K562 (cell line): Measurements from ENCODE around the gene CLEC4F. TPM values are rescaled to one million over a fixed set of nuclear protein-coding genes. Genes with fewer than 3 reads are reported as not detected.

Source experiments
- BMI1 ChIP-seq: fragments of 150-350 bp; IDR thresholded peaks from 2 replicates; pipeline ENCODE4 v1.6.1; 2014; ENCODE audit warnings: low read length
- BRCA1 ChIP-seq, 2 experiments: fragments of 450-650 bp in 1 of 2; sonication (generic) in 1 of 2; formaldehyde crosslinking in 1 of 2; IDR thresholded peaks; 2 replicates each; pipeline versions ENCODE4 v1.5.0 to v1.6.1; 2017 to 2020; ENCODE audit warnings: mild to moderate bottlenecking in 1 of 2, missing genetic modification reagents in 1 of 2
- BRD9 ChIP-seq: fragments of 450-650 bp; IDR thresholded peaks from 2 replicates; pipeline ENCODE4 v1.6.1; 2018; ENCODE audit warnings: low read depth; ENCODE audit not compliant: partially characterized antibody
- CHD2 ChIP-seq: IDR thresholded peaks from 2 replicates; pipeline ENCODE4 v1.6.1; 2011; ENCODE audit warnings: low read depth, low read length
- DEAF1 ChIP-seq: fragments of 450-650 bp; formaldehyde crosslinking; IDR thresholded peaks from 2 replicates; pipeline ENCODE4 v1.4.0; 2020; ENCODE audit warnings: mild to moderate bottlenecking, moderate library complexity
- NONO ChIP-seq, 2 experiments: fragments of 200-400 bp in 1 of 2; fragments of 450-650 bp in 1 of 2; formaldehyde crosslinking in 1 of 2; IDR thresholded peaks; 2 replicates each; pipeline ENCODE4 v1.6.1; 2017; ENCODE audit warnings: low read depth in 2 of 2, mild to moderate bottlenecking in 2 of 2, moderate library complexity in 2 of 2, low read length in 1 of 2
- RCOR1 ChIP-seq, 2 experiments: IDR thresholded peaks; 2 replicates each; pipeline ENCODE4 v1.6.1; 2012; ENCODE audit warnings: low read depth in 2 of 2, low read length in 2 of 2, borderline replicate concordance in 1 of 2, improper control_type of control experiment in 1 of 2
- RHOXF2B ChIP-seq: fragments of 250-450 bp; sonication (Bioruptor Pico); conservative IDR thresholded peaks from 2 replicates; pipeline ENCODE4 v1.5.1; 2021
- SIRT6 ChIP-seq: IDR thresholded peaks from one replicate; pipeline ENCODE4 v1.6.1; 2012; ENCODE audit warnings: low read depth, mild to moderate bottlenecking, control low read depth, inconsistent platforms, low read length, moderate library complexity
- SREBF1 ChIP-seq: fragments of 150-350 bp; IDR thresholded peaks from 2 replicates; pipeline ENCODE4 v1.6.1; 2014; ENCODE audit warnings: antibody characterized with exemption, low read depth, low read length, borderline replicate concordance
- TAF9B ChIP-seq: fragments of 450-650 bp; IDR thresholded peaks from 2 replicates; pipeline ENCODE4 v1.6.1; 2018; ENCODE audit warnings: mild to moderate bottlenecking; ENCODE audit not compliant: partially characterized antibody
- TCF7 ChIP-seq: sonication (generic); IDR thresholded peaks from 2 replicates; pipeline ENCODE4 v1.6.1; 2016; ENCODE audit warnings: antibody characterized with exemption, borderline replicate concordance
- U2AF2 ChIP-seq: fragments of 200-400 bp; formaldehyde crosslinking; optimal IDR thresholded peaks from 2 replicates; pipeline ENCODE3; 2017; ENCODE audit warnings: low read depth, mild to moderate bottlenecking, low read length
- ZNF184 ChIP-seq: sonication (generic); formaldehyde crosslinking; IDR thresholded peaks from 2 replicates; pipeline ENCODE4 v1.5.0; 2020; ENCODE audit warnings: missing genetic modification reagents
- polyA plus RNA-seq, 8 experiments: library from polyadenylated mRNA; depleted of rRNA in 4 of 8; stranded (reverse) in 5 of 8; unstranded in 3 of 8; fragments of >200 nt; fragmentation: Nextera tagmentation in 2 of 8; fragmentation: Illumina TruSeq in 1 of 8; extraction: Ambion mirVana in 2 of 8; extraction: Trizol in 1 of 8; gene quantifications; 2 replicates each; pipeline versions ENCODE4 v1.2.1 to v1.2.3, GENCODE V29; 2011 to 2014; ENCODE audit warnings: inconsistent platforms in 1 of 8, missing spikeins in 1 of 8
- total RNA-seq, 7 experiments: library from RNA; depleted of rRNA in 6 of 7; stranded (reverse); fragments of >200 nt in 6 of 7; fragmentation: Illumina TruSeq in 2 of 7; extraction: Trizol in 2 of 7; gene quantifications; 2 replicates each; pipeline versions ENCODE4 v1.2.1 to v1.2.3, GENCODE V29; 2011 to 2021; ENCODE audit warnings: low replicate concordance in 1 of 7
- TF ChIP-seq, protein P1 (sequence below), 3 experiments: fragments of 200-800 bp in 1 of 3; fragments of 250-450 bp in 1 of 3; fragments of 450-650 bp in 1 of 3; sonication (Bioruptor Pico) in 1 of 3; sonication (Bioruptor generic) in 1 of 3; formaldehyde crosslinking in 1 of 3; IDR thresholded peaks; 2 replicates each; pipeline versions ENCODE4 v1.6.1 to v1.8.0; 2016 to 2022; ENCODE audit warnings: mild to moderate bottlenecking in 2 of 3, missing genetic modification characterization in 2 of 3, missing compliant biosample characterization in 1 of 3, moderate library complexity in 1 of 3
- TF ChIP-seq, protein P2 (sequence below): sonication (generic); formaldehyde crosslinking; IDR thresholded peaks from 2 replicates; pipeline ENCODE4 v1.8.0; 2022; ENCODE audit warnings: mild to moderate bottlenecking, missing genetic modification reagents
- TF ChIP-seq, protein P3 (sequence below): fragments of 250-450 bp; sonication (Bioruptor Pico); IDR thresholded peaks from 2 replicates; pipeline ENCODE4 v1.8.0; 2021; ENCODE audit warnings: moderate library complexity, mild to moderate bottlenecking, inconsistent platforms

Gene CLEC4F
- total and polyA plus RNA-seq, 9 of the 15 experiments (the other 6 are each of a cell fraction or from before 2014, with no cell fraction given) = not detected

DNA sequence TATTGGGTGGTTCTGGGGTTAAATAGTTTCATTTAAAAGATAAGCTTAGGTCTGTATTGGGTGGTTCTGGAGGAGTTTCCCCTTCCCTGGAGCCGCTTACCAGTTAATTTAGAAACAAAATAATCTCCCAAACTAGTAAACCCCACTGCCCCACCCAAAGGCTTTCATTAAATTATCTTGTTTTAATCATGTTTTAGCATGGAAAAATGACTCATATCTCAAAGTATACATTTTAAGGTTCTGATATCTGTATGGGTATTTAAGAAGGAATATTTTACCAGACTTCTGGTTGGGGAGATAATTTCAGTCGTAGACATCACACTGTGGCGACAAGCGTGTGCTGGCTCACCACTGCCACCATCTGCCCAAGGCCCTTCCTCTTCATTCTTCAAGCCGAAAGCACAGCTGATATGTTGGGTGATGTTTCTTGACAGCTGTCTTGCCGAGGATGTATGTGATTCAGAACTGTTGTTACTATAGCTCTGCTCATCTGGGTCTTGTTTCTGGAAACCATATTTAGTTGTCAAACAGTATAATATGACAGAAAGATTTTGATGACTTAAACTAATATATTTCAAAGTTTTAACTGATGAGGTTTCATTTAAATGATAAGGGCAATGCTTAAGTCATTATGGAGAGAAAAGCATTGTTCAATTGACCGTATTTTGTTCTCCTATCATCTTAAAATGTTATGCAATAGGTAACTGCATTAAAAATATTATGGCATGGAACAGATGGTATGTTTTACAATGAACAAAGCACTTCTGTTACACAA, 35.1 kb downstream of the CLEC4F start (continued):
- TF ChIP-seq, protein P1, sequence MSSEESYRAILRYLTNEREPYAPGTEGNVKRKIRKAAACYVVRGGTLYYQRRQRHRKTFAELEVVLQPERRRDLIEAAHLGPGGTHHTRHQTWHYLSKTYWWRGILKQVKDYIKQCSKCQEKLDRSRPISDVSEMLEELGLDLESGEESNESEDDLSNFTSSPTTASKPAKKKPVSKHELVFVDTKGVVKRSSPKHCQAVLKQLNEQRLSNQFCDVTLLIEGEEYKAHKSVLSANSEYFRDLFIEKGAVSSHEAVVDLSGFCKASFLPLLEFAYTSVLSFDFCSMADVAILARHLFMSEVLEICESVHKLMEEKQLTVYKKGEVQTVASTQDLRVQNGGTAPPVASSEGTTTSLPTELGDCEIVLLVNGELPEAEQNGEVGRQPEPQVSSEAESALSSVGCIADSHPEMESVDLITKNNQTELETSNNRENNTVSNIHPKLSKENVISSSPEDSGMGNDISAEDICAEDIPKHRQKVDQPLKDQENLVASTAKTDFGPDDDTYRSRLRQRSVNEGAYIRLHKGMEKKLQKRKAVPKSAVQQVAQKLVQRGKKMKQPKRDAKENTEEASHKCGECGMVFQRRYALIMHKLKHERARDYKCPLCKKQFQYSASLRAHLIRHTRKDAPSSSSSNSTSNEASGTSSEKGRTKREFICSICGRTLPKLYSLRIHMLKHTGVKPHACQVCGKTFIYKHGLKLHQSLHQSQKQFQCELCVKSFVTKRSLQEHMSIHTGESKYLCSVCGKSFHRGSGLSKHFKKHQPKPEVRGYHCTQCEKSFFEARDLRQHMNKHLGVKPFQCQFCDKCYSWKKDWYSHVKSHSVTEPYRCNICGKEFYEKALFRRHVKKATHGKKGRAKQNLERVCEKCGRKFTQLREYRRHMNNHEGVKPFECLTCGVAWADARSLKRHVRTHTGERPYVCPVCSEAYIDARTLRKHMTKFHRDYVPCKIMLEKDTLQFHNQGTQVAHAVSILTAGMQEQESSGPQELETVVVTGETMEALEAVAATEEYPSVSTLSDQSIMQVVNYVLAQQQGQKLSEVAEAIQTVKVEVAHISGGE (CRISPR knock-in tag; IDR thresholded peaks at IDR 0.05) = no peak
- TF ChIP-seq CHD2 (no peak), TAF9B (peak; percentile 38), BRD9 (no peak), ZNF184 (no peak), U2AF2 (no peak), BRCA1 (IDR thresholded peaks at IDR 0.05) (no peak), BRCA1 (CRISPR knock-in tag; IDR thresholded peaks at IDR 0.05) (no peak), BMI1 (no peak), NONO (IDR thresholded peaks at IDR 0.05; ENCODE audit: low read depth in 2 of 2, low read length in 1 of 2) (no peak), RHOXF2B (CRISPR knock-in tag) (no peak), TCF7 (no peak), SREBF1 (no peak), RCOR1 (IDR thresholded peaks at IDR 0.05; ENCODE audit: borderline replicate concordance in 1 of 2, low read depth in 2 of 2, low read length in 2 of 2) (0 out of 4 replicates have a peak, but pooled peaks of 1 of the 2 experiments have one; percentile 69), SIRT6 (no peak), DEAF1 (CRISPR knock-in tag) (peak; percentile 81)
- TF ChIP-seq, protein P2, sequence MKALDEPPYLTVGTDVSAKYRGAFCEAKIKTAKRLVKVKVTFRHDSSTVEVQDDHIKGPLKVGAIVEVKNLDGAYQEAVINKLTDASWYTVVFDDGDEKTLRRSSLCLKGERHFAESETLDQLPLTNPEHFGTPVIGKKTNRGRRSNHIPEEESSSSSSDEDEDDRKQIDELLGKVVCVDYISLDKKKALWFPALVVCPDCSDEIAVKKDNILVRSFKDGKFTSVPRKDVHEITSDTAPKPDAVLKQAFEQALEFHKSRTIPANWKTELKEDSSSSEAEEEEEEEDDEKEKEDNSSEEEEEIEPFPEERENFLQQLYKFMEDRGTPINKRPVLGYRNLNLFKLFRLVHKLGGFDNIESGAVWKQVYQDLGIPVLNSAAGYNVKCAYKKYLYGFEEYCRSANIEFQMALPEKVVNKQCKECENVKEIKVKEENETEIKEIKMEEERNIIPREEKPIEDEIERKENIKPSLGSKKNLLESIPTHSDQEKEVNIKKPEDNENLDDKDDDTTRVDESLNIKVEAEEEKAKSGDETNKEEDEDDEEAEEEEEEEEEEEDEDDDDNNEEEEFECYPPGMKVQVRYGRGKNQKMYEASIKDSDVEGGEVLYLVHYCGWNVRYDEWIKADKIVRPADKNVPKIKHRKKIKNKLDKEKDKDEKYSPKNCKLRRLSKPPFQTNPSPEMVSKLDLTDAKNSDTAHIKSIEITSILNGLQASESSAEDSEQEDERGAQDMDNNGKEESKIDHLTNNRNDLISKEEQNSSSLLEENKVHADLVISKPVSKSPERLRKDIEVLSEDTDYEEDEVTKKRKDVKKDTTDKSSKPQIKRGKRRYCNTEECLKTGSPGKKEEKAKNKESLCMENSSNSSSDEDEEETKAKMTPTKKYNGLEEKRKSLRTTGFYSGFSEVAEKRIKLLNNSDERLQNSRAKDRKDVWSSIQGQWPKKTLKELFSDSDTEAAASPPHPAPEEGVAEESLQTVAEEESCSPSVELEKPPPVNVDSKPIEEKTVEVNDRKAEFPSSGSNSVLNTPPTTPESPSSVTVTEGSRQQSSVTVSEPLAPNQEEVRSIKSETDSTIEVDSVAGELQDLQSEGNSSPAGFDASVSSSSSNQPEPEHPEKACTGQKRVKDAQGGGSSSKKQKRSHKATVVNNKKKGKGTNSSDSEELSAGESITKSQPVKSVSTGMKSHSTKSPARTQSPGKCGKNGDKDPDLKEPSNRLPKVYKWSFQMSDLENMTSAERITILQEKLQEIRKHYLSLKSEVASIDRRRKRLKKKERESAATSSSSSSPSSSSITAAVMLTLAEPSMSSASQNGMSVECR (CRISPR knock-in tag) = no peak
- TF ChIP-seq, protein P3, sequence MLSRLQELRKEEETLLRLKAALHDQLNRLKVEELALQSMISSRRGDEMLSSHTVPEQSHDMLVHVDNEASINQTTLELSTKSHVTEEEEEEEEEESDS = no peak
